ENCODE measurements around the gene KCNN3. TPM values are rescaled to one million over a fixed set of nuclear protein-coding genes. Genes with fewer than 3 reads are reported as not detected.

Gene KCNN3
- total RNA-seq, 1 experiment from 2014 or later: 0.07 TPM

- TF ChIP-seq CTCF (IDR thresholded peaks at IDR 0.05; ENCODE audit: unreplicated experiment): no peak
- Mint-ChIP-seq H3K9me3 (ENCODE audit: unreplicated experiment) (no peaks in the 10 kb centered on the region), H3K27me3 (ENCODE audit: insufficient read depth, unreplicated experiment) (peaks cover 34% of the 10 kb centered on the region), H3K36me3 (ENCODE audit: insufficient read depth, unreplicated experiment) (no peaks in the 10 kb centered on the region), H3K4me1 (ENCODE audit: insufficient read depth, unreplicated experiment) (no peaks in the 10 kb centered on the region), H3K4me3 (ENCODE audit: unreplicated experiment) (no peak overlapping the region), H3K27ac (ENCODE audit: low read depth, unreplicated experiment) (no peak overlapping the region)
- ChIA-PET CTCF (interaction anchor here (0.5 to 0.9 kb wide), 5 partner anchors 9 to 778 kb away, joined by 3 to 4 read pairs (median 3); partner anchors contain the start of gene PMVK), POLR2A (no interaction called here)
- DNase-seq (ENCODE audit: unreplicated experiment): no peak
- intact Hi-C loops (cut with micrococcal nuclease): no loop called here
- BruUV-seq (replicated peaks): no TSS peak
Observed at GRCh38 chr1:154829062-154829461, 41.0 kb downstream of the KCNN3 start.

DNA sequence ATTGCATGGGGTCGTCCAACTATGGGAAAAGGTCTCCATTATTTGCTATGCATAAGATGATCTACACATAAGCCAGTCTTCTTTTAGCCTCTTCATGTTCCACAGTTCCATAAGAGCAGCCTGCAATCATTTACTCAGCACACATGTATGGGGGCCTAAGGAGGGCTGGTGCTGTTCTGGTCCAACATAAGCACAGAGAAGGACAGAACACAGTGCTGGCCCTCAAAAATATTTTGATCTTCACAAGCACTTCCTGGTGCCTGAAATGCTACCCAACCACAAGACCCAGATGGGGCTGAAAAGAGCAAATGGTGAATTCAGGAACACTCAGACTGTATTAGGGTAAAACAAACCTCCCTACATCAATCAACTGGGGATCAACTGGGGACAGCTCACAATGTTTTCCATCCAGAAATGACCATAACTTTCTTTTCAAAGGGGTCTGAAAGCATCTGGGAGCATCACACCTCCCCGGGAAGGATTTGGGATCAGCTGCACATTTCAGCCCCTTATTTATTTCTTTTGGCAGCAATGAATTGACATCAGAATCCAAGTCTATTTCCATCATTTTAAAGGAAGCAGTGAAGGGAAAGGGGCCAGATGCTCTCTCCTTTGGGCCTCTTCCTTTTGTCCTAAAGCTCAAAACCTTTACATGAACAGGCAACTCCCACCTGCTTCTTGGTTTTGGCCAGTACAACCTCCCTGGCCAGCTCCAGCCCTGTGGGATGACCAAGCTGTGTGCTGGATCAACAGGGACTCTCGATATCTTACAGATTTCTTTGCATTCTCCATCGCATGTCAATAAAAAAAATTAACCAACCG, 45.7 kb downstream of the KCNN3 start:
- POLR2A ChIA-PET: no interaction called here
- CTCF ChIA-PET: interaction anchor here (1.1 kb wide), 2 partner anchors 11 to 54 kb away, joined by 3 to 4 read pairs; no protein-coding TSS in a partner anchor
- H3K4me3 Mint-ChIP-seq (ENCODE audit: unreplicated experiment): no peak overlapping the region
- H3K27me3 Mint-ChIP-seq (ENCODE audit: insufficient read depth, unreplicated experiment): peaks cover 17% of the 10 kb centered on the region
- no peak for DNase-seq (ENCODE audit: unreplicated experiment)
- no peak overlapping the region for H3K27ac Mint-ChIP-seq (ENCODE audit: low read depth, unreplicated experiment)
- no peaks in the 10 kb centered on the region for H3K36me3 Mint-ChIP-seq (ENCODE audit: insufficient read depth, unreplicated experiment)
- no peaks in the 10 kb centered on the region for H3K9me3 Mint-ChIP-seq (ENCODE audit: unreplicated experiment)
- intact Hi-C loops (cut with micrococcal nuclease): no loop called here
- H3K4me1 Mint-ChIP-seq (ENCODE audit: insufficient read depth, unreplicated experiment): no peaks in the 10 kb centered on the region
- BruUV-seq (replicated peaks): no TSS peak
- TF ChIP-seq CTCF (IDR thresholded peaks at IDR 0.05; ENCODE audit: unreplicated experiment): no peak

- no TSS peak for BruUV-seq (replicated peaks)
- no peaks in the 10 kb centered on the region for H3K4me1 Mint-ChIP-seq (ENCODE audit: insufficient read depth, unreplicated experiment)
- H3K36me3 Mint-ChIP-seq (ENCODE audit: insufficient read depth, unreplicated experiment): no peaks in the 10 kb centered on the region
- intact Hi-C loops (cut with micrococcal nuclease): no loop called here
- POLR2A ChIA-PET: interaction anchor here (0.8 kb wide), 1 partner anchor 10 kb away, joined by 3 read pairs; no protein-coding TSS in a partner anchor
- no peak overlapping the region for H3K27ac Mint-ChIP-seq (ENCODE audit: low read depth, unreplicated experiment)
- DNase-seq (ENCODE audit: unreplicated experiment): no peak
- TF ChIP-seq CTCF (IDR thresholded peaks at IDR 0.05; ENCODE audit: unreplicated experiment): no peak
- no peaks in the 10 kb centered on the region for H3K9me3 Mint-ChIP-seq (ENCODE audit: unreplicated experiment)
- H3K27me3 Mint-ChIP-seq (ENCODE audit: insufficient read depth, unreplicated experiment): peaks cover under 1% of the 10 kb centered on the region
- H3K4me3 Mint-ChIP-seq (ENCODE audit: unreplicated experiment): no peak overlapping the region
- CTCF ChIA-PET: interaction anchor here (0.6 kb wide), 2 partner anchors 186 to 305 kb away, joined by 3 read pairs; partner anchors contain the start of gene EFNA1
Observed at GRCh38 chr1:154822717-154823116, 47.4 kb downstream of the KCNN3 start.

- Mint-ChIP-seq H3K9me3 (ENCODE audit: unreplicated experiment) (no peaks in the 10 kb centered on the region), H3K4me3 (ENCODE audit: unreplicated experiment) (no peak overlapping the region), H3K36me3 (ENCODE audit: insufficient read depth, unreplicated experiment) (no peaks in the 10 kb centered on the region), H3K27me3 (ENCODE audit: insufficient read depth, unreplicated experiment) (no peaks in the 10 kb centered on the region), H3K4me1 (ENCODE audit: insufficient read depth, unreplicated experiment) (no peaks in the 10 kb centered on the region), H3K27ac (ENCODE audit: low read depth, unreplicated experiment) (no peak overlapping the region)
- POLR2A ChIA-PET: no interaction called here
- intact Hi-C loops (cut with micrococcal nuclease): no loop called here
- no peak for DNase-seq (ENCODE audit: unreplicated experiment)
- CTCF ChIA-PET: interaction anchor here (0.6 kb wide), 2 partner anchors 186 to 305 kb away, joined by 3 read pairs; partner anchors contain the start of gene EFNA1
- TF ChIP-seq CTCF (IDR thresholded peaks at IDR 0.05; ENCODE audit: unreplicated experiment): no peak
- BruUV-seq (replicated peaks): no TSS peak
Observed at GRCh38 chr1:154822233-154822632, 47.8 kb downstream of the KCNN3 start.
